Lung (tissue), 12 donors: ENCODE measurements around the gene MRM2. TPM values are rescaled to one million over a fixed set of nuclear protein-coding genes. Genes with fewer than 3 reads are reported as not detected.
A peak's percentile ranks its signal among the peaks of the same experiment; 100 is the strongest.

Experiments
- ATAC-seq: fragments of 200-7000 bp; cut with Tn5 transposase; one replicate; pipeline ENCODE4 v1.9.1; 2020; ENCODE audit warnings: moderate number of reproducible peaks; ENCODE audit not compliant: insufficient read depth, low FRiP score
- DNase-seq, 3 donors: peaks; one replicate each; pipeline ENCODE4 v3.0.0-alpha.2; 2013 to 2017
- H3K27ac ChIP-seq, 2 donors: one replicate each; pipeline ENCODE4 v1.5.1; 2013; ENCODE audit warnings: mild to moderate bottlenecking in 2 of 2, moderate library complexity in 2 of 2, control low read depth in 1 of 2, inconsistent platforms in 1 of 2, low read depth in 1 of 2, low read length in 1 of 2
- H3K27me3 ChIP-seq, 3 donors: one replicate each; pipeline ENCODE4 v1.5.1; 2013; ENCODE audit warnings: low read length in 2 of 3; ENCODE audit not compliant: control insufficient read depth in 3 of 3, insufficient read depth in 3 of 3
- H3K36me3 ChIP-seq, 4 donors: one replicate each; pipeline ENCODE4 v1.5.1; 2013; ENCODE audit warnings: low read length in 4 of 4, mild to moderate bottlenecking in 1 of 4, moderate library complexity in 1 of 4; ENCODE audit not compliant: control insufficient read depth in 4 of 4, insufficient read depth in 4 of 4
- H3K4me1 ChIP-seq, 5 donors: one replicate each; pipeline ENCODE4 v1.5.1; 2013; ENCODE audit warnings: low read length in 5 of 5, mild to moderate bottlenecking in 2 of 5, moderate library complexity in 1 of 5; ENCODE audit not compliant: control insufficient read depth in 5 of 5, insufficient read depth in 5 of 5
- H3K4me3 ChIP-seq: one replicate; pipeline ENCODE4 v1.5.1; 2013; ENCODE audit warnings: mild to moderate bottlenecking, control low read depth, moderate library complexity
- H3K9ac ChIP-seq, 2 donors: one replicate each; pipeline ENCODE4 v1.5.1; 2013; ENCODE audit warnings: low read length in 2 of 2, control low read depth in 1 of 2; ENCODE audit not compliant: insufficient read depth in 1 of 2
- H3K9me3 ChIP-seq, 4 donors: one replicate each; pipeline ENCODE4 v1.5.1; 2013; ENCODE audit warnings: low read length in 3 of 4, mild to moderate bottlenecking in 1 of 4, moderate library complexity in 1 of 4; ENCODE audit not compliant: control insufficient read depth in 4 of 4, insufficient read depth in 3 of 4
- CTCF ChIP-seq: IDR thresholded peaks from 2 replicates; pipeline ENCODE4 v1.5.1; 2012; ENCODE audit warnings: mild to moderate bottlenecking; ENCODE audit errors: control extremely low read depth, extremely low read depth
- WGBS, 2 donors: extraction: QIAGEN DNeasy Blood & Tissue Kit; methylation state at CpG; one replicate each; pipeline ENCODE4 v1.1.7; 2013; 5-methylcytosine and 5-hydroxymethylcytosine counted together
- polyA plus RNA-seq, 2 donors: library from polyadenylated mRNA; stranded (reverse); fragments of 200-250 nt; gene quantifications; one replicate each; pipeline ENCODE4 v1.2.1, GENCODE V29; 2013
- total RNA-seq, 2 donors: library from RNA; depleted of rRNA in 1 of 2; stranded (reverse); fragments of >200 nt in 1 of 2; gene quantifications; one replicate each; pipeline ENCODE4 v1.2.1, GENCODE V29; 2014 to 2021
- donor health status: control.
- donor health status: control.
- donor health status: Bipolar disorder and iron deficiency.
- donor health status: healthy.
- donor health status: DM: yes; HTN: yes; CAD: no.

The MRM2 gene
- total and polyA plus RNA-seq, 4 donors = 18.7 to 25.5 (median 23.1) TPM

GRCh38 chr7:2203766-2204300 is 38.2 kb downstream of the MRM2 start:
- no peaks in the 10 kb centered on the region for H3K9me3 ChIP-seq
- no peak overlapping the region for H3K4me3 ChIP-seq
- H3K27me3 ChIP-seq = no peaks in the 10 kb centered on the region
- 72 to 74% methylated on average over 13 of the region's 13 CpGs for WGBS, 2 donors
- no peak overlapping the region for H3K9ac ChIP-seq
- DNase-seq = peak in 2 of 3 donors; percentile 5 to 9
- TF ChIP-seq CTCF = no peak
- H3K27ac ChIP-seq = no peak overlapping the region
- no peak for ATAC-seq
- peaks cover 0 to 21% (median 7%) of the 10 kb centered on the region in 5 donors for H3K4me1 ChIP-seq
- peaks cover 0 to 33% (median 21%) of the 10 kb centered on the region in 4 donors for H3K36me3 ChIP-seq

- no peak overlapping the region for H3K4me3 ChIP-seq
- peaks cover 0 to 37% (median 18%) of the 10 kb centered on the region in 4 donors for H3K36me3 ChIP-seq
- WGBS, 2 donors = 85 to 86% methylated on average over 20 of the region's 20 CpGs
- ATAC-seq (no peak), DNase-seq (peak; percentile 64 to 78 (median 76))
- no peaks in the 10 kb centered on the region for H3K9me3 ChIP-seq
- H3K27ac ChIP-seq = no peak overlapping the region
- H3K27me3 ChIP-seq = no peaks in the 10 kb centered on the region
- H3K4me1 ChIP-seq = peaks cover 0 to 21% (median 7%) of the 10 kb centered on the region in 5 donors
- H3K9ac ChIP-seq = no peak overlapping the region
- TF ChIP-seq CTCF = no peak
Measured at GRCh38 chr7:2202901-2203765, 38.9 kb downstream of the MRM2 start.

GRCh38 chr7:2202361-2202761 is 39.6 kb downstream of the MRM2 start:
- Histone ChIP-seq H3K27ac (no peak overlapping the region), H3K27me3 (no peaks in the 10 kb centered on the region), H3K9me3 (no peaks in the 10 kb centered on the region), H3K4me1 (peaks cover 0 to 21% (median 7%) of the 10 kb centered on the region in 5 donors), H3K4me3 (no peak overlapping the region), H3K9ac (no peak overlapping the region), H3K36me3 (peaks cover 0 to 33% (median 11%) of the 10 kb centered on the region in 4 donors)
- TF ChIP-seq CTCF = no peak
- DNase-seq (no peak), ATAC-seq (no peak)
- 79 to 92% methylated on average over 14 of the region's 14 CpGs for WGBS, 2 donors
